ENCODE results near the gene HHAT.

HHAT gene

DNA sequence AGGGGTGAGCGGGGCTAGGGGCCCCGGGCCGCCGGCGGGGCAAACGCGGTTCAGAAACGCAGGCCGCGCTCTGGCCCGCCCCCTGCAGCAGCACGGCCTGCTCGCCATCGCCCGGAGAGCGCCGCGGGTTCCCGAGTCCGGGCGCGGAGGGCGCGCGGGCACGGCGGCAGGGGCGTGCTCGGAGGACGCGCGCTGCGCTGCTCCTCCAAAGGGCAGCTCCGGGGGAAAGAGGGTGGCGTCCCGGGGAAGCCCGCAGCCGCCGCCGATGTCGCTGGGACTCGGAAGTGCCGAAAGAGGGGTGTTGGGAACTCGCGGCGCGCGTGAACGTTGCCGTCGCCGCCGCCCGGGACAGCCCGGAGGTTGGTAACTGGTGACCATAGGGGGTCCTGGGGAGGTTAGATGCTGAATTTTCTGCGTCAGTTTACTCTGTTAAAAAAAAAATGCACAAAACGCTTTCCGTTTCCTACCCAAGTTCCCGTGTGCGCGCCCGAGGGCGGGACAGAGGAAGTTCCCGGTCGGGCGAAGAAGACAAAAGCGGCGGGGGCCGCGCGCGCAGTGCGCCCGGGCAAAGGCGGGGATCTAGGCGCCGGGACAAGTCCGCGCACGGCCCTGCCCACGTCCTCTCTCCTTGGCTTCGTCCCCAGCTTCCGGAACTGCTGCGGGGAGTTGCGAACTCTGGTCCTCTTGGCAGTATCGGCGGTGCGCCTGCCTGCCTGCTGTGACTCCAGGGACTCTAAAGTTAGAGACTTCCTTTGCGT lies at the start of gene HHAT:
HHAT (plus strand) TSS at position 157 of the 758 bp plus-strand sequence. CDS start 20,074 bp downstream, outside the sequence.
- DNase-seq (ENCODE audit: low read depth, low spot score): no peak

DNA sequence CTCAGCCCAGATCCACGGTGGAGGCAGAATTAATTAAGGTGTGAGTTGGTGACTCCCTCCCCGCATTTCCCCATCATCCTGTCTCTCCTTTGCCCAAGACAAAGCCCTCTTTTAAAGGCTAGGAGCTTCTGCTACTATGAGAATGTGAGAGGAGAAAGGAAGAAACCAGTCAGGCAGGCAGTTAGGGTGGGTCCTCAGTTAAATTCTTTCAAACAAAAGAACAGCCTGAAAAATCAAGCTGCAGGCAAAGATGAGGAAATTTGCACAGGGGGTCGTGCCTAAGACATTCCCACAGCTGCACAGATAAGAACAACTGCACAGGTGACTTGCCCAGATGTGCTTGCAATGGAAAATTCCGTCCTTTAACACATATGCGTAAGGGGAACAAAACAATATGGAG lies 48.5 kb upstream of the HHAT start:
- DNase-seq (ENCODE audit: low read depth, low spot score): no peak

DNA sequence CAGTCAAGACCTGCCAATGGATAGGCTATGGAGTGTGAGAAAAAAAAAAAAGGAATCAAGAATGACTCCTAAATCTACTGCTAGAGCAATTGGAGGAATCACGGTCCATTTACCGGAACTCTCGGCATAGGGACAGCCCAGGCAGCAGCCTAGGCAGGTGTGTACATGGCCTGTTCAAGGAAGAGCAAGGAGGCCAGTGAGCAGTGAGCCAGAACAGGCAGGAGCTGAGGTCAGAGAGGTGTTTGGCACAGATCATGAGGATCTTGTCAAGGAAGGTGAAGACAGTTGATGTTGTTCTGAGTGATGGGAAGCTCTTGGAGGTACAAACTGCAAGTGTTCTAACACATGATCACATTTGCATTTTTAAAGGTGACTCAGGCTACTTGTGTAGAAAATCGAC lies 40.6 kb upstream of the HHAT start:
- DNase-seq (ENCODE audit: low read depth, low spot score): no peak

DNA sequence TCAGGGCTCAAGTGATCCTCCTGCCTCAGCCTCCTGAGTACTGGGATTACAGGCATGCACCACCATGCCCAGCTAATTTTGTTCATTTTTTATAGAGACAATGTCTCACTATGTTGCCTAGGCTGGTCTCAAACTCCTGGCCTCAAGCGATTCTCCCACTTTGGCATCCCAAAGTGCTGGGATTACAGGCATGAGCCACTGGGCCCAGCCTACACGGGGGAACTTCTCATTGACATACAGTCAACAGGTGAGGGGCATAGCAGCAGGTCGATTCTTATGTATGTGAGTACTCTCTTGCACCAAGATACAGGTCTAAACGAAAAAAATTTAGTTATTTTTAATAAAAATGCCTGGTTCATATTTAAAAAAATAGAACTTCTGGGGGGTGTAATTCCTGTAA lies 39.5 kb upstream of the HHAT start:
- DNase-seq (ENCODE audit: low read depth, low spot score): no peak

DNA sequence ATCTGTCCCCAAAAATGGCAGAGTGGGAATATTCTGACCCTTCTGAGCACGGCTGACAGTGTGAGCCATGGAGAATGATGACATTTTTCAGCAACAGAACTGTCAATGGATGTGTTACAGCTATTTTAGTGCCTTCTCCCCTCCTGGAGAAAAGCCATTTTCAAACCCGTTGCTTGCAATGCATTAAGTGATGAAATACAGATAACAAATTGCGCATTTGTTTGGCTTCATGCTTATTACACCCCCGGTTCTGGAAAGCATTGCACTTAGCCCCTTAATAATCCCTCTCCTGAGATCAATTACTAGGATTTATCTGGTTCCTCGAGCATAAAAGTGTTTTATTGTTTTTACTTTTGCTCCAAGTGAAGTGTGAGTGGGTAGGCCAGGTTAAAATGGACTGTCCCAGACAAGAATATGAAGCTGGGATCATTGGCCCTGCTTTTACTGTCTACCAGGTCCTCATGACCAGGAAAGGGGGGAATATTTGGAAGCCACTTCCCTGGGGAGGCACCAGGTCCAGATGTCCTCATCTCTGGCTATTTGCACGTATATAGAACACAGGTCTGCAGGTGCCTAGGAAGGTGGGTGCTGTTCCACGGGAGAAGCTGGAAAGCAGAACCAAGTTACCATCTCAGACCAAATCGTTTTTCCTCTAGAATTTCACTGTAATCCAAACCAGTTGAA lies 37.5 kb upstream of the HHAT start:
- DNase-seq (ENCODE audit: low read depth, low spot score): no peak

DNA sequence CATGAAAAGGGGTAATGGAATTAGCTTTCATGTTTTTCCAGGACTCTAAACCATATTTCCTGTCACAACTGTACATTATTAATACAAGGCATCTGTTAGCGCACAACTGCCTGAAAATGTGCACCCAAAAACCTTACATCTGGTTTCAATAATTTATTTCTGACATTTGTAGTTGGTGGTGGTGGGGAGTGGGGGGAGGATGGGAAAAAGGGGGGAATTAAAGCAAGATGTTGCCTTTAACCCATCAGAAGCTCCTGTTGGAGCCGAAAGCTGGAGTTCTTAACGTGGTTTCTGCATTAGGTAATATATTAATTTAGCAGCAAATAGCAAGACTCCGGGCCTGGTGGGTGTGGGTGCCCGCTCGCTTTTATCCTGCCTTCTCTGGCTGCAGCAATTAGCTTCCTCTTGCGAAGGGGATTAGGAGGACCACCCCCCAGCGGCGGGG lies 36.9 kb upstream of the HHAT start:
- no peak for DNase-seq (ENCODE audit: low read depth, low spot score)

DNA sequence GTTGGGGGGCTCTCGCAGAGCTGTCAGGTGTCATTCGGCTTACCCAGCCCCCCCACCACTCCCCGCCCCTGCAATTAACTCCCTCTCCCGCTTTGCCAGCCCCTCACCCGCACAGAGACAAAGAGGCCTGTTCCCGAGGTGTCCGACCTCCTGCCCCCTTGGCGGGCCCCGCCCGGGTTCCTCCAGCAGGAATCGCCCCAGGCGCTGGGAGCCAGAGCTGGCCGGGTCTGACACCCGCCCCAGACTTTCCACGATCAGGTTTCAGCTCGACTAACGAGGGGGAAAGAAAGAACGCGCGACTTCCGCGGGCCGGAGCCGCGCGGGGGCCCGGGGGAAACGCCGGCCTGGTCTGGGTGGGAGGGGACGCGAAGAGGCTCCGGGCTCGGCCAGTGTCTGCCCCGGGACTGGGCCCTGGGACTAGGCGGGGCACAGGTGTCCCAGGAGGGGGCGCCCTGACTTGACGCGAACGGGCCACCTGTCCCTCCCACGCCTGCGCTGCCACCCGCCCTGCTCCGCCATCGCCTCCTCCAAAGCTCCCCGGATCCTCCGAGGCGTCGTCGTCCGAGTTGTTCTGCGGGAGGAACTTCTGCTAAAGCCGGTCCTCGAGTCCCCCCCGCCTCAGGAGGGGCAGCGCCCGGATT lies 36.4 kb upstream of the HHAT start:
- no peak for DNase-seq (ENCODE audit: low read depth, low spot score)

DNA sequence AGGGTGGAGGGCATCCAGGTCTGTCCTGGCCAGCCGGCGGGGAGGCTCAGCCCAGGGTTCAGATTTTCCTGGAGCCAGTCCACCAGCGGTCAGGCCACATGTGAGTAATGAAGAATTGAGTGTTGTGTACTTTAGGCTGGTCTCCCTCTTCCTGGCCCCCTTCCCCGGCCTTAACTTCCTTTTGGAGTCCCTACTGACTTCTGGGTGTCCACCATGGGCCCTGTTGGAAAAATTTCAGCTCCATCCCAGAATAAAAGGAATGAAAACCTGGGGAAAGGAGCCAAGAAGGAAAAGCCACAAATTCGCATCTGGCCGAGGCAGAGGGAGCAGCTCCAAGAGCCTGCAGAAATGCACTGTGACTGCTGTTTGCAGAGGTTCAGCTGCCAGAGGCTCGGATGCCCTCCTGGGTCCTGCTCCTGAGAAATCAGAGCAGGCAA lies 35.5 kb upstream of the HHAT start:
- DNase-seq (ENCODE audit: low read depth, low spot score): no peak

DNA sequence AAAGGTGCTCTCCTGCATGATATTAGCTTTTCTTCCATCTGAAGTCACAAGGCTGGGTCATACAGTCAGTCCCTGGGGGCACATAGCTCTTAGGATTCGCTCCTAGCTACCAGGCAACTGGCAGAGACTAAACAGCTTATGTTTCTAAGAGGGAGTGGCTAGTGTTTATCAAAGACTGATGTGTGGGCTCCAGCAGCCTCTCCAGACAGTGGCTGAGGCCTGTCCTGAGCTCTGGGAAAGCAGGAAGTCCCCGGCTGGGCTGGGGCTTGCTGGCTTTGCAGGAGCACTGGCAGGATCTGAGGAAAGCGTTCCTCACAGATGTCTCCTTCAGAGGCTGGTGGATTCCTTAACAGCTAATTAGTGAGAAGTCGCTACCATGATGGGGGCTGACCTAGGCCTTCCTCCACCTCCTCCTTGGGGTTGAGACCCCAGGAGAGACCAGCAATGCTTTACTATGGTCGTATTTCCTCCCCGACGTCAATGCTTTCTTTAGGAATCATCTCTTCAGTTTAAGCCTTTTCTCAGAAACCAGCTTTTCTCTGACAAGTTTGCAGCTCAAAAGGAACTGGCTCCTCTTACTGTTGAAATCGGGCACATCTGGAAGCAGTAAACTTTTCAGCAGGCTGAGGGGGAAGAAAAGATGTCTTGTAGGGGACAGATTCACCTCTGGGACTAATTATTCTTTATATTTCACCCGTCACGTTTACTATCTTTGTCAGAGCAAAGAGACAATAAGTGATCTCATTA lies 33.5 kb upstream of the HHAT start:
- DNase-seq (ENCODE audit: low read depth, low spot score): no peak

DNA sequence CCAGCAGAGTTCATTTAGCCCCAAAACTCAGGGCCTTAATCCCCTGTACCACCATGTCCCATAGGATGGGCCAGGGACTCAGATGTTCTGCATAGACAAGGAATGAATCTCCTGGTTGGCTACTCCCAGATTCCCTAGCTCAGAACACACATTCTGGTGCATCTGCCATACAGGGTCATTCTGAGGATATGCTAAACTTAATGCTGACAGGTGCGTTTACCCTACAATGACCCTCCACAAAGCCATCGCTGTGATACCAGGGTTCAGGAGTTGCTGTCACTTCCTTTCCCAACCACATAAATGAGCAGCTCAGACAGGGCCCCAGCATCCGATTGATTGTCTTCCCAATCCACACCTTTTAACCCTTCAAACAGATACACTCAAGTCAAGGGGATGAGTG lies 32.0 kb upstream of the HHAT start:
- no peak for DNase-seq (ENCODE audit: low read depth, low spot score)

DNA sequence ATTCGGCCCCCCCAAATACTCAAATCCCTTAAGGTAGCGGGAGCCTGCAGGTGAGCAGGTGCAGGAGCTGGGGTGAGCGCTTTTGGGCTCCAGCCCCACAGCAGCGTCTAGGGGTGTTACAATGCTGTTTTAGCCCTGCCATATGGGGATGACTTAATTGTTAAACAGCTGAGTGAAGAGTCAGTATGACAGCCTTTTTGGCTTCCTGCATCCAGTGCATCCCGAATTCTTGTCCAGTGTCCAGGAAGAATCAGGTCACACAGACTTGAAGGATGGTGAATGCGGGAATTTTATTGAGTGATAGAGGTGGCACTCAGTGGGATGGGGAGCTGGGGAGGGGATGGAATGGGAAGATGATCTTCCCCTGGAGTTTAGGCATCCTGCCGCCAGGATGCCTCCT lies 30.4 kb upstream of the HHAT start:
- no peak for DNase-seq (ENCODE audit: low read depth, low spot score)

DNA sequence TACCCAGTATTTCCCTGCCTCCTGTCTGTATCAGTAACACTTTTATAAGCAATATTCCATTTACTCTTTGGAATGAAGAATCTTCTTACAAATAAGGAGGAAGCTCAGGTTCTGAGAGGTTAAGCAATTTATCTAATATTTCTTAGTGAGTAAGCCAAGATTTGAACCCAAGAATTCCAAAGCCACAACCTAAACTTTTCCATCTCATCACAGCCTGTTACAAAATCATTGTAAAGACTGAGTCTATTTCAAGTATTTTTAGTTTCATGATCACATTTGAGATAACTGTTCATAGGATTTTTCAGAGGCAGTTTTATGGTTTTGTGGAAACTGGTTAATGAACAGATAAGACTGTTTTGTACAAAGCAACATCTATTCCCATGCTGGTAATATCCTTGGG lies 29.8 kb upstream of the HHAT start:
- no peak for DNase-seq (ENCODE audit: low read depth, low spot score)

DNA sequence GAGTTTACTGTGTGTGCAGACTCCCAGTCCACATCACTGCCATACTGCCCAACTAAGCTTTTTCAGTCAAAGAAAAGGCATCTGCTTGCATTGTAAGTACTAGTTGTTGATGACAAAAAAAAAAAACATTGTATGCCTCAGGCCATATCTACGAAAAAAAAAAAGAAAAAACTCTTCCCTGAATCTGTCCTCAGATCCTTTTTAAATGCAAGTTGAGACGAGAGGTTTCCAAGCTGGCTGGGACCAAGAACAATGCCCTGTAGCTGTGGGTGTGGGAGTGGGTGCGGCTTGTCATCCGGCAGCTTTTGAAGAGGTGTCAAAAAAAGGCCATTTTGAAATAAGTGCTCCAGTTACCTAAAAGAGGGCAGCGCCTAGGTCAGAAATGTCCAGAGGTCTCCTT lies 29.2 kb upstream of the HHAT start:
- no peak for DNase-seq (ENCODE audit: low read depth, low spot score)

DNA sequence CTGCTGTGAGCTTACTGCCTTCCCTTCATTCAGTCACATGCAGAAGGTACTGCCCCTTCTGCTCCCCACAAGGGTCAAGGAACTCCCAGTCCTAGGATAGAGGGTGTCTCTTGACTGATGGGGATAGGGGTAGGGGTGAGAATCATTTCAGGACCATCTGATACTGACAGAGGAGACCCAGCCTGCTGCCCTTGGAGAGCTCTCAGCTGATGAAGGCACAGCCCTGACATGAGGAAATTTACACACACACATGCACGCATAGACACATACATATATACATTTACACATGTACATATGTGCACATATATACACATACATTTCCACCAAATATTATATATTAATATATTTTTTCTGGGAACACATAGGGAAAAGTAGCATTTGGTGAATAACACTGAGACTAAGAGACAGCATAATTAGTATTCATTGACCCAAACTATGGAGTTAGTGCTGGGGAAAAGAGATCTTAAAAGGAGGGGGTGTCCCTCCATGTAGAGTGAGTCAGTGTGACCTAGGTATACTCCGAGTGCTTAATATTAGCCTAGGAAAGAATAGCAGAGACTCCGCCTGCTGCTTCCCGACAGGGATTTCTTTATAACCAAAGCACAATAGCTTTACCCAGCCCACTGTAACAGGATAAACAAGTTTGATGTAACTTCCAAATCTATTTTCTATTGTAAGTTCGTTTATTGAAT lies 27.6 kb upstream of the HHAT start:
- no peak for DNase-seq (ENCODE audit: low read depth, low spot score)

DNA sequence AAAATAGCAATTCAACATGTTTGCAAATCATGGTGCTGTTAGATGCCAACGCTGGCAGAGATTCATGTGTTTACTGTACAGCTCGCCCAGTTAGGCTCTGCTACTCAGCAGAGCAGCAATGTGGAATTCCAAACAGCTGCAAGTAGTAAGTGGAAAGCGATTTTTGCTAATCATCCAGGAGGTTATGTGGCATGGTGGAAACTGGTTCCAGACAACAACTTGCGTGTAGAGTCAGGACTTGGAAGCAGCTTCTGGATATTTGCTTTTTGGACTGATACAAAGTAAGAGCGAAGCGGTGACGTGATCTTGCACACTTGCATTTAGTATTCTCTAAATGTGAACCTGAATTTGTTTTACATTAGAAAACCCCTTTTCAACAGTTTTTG lies 27.1 kb upstream of the HHAT start:
- no peak for DNase-seq (ENCODE audit: low read depth, low spot score)

DNA sequence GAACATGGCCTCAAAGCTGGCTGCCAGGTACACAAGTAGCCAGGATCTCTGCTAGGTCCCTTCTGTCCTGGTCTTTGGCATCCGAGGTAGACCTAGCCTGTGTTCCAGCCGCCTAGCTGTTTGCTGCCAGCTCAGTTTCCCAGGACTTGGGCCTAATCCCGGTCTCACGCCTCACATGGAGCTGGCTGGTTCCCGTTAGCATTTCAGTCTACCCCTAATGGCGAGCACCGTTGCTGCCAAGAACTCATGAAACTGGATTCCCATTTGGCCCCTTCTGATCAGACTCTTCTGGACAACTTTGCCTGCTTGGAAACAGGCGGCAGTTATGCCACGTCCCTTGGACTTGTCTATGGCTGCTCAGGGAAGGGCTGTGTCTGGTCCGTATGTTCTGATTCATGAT lies 26.2 kb upstream of the HHAT start:
- DNase-seq (ENCODE audit: low read depth, low spot score): no peak

DNA sequence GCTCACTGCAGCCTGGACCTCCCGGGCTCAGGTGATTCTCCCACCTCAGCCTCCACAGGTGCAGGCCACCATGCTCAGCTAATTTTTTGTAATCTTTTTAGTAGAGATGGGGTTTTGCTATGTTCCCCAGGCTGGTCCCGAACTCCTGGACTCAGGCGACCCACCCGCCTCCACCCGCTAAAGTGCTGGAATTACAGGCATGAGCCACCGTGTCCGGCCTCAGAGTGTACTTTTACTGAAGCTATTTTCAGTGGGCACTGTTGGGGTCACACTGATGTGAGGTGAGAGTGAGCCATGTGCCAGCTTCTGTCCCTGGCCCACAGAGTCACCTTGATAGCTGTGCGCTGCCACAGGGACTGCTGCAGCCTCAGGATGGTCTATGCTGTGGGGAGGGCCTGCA lies 25.3 kb upstream of the HHAT start:
- DNase-seq (ENCODE audit: low read depth, low spot score): no peak

DNA sequence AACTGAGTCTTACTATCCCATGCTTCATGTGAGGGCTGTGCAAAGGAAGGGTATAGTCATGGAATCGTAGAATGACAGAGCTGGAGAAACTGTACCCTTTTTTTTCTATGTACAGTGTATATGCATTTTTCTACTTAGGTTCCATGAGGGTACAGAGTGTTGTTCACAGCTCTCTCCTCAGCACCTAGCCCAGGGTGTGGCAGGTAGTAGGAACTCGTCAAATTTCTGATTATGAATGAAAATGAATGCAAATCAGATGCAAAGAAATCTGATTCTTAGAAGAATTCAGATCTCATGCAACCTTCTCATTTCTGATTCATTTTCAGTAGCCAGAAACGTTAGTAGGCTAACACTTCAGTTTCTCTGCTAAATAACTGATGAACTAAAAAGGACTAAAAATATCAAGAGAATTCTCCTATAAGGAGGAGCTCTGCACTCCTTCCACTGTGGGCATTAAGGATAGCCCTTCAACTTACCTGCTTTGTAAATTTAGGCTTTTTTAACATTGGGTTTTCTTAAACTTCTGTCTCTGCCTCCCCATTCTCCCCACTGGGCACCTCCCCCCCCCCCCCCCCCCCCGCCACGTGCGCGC lies 18.0 kb upstream of the HHAT start:
- DNase-seq (ENCODE audit: low read depth, low spot score): no peak

DNA sequence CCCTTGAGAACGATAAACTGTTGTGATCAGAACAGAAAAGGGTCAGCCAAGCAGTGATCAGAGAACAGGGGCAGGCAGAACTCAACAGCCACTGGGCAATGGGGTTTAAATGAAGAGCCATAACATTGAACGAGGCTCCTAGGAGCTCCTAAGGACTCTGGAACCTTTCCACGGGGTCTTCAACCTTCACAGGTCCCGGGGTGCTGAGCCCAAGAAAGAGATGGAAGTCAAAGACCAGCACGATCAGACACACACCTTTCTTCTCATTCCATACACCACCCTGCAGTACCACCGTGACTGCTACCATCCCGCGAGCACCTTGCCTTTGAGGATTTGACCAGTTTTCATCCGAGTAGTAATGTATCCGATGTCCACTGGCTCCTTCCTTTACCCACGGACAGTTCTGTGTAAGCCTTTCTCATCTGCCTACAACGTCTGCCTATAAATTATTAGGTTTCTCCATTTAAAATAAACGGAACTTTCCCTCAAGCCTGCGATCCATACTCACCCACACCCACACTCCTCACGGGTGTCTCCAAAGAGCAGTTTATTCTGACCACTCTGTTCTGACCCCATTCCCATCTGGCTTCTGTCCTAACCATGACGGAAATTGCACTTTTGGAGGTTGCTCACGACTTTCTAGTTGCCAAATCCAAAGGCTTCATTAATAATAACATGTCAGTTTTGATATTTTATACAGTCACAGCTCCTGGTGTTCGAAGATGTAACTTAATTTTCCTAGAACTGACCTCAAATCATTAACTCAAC lies 16.8 kb upstream of the HHAT start:
- DNase-seq (ENCODE audit: low read depth, low spot score): no peak

DNA sequence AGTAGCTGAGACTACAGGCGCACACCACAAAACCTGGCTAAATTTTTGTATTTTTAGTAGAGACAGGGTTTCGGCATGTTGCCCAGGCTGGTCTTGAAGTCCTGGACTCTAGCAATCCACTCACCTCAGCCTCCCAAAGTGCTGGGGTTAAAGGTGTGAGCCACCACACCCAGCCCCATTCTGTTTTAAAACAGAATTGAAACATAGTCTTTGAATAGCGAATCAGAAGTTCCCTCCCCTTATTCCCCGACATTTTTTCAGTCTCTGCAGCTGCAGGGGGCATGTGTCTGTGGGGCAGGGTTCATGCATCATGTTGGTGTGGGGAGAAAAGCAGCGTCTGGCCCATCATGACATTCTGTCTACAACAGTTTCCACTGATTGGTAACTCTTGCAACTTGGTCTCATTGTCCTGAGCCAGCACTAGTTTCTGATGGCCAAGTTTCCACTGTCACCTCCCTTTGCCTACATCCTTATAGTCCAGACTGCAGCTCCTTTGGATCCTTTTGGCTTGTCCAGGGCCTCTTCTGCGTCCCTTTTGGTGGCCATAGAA lies 15.6 kb upstream of the HHAT start:
- no peak for DNase-seq (ENCODE audit: low read depth, low spot score)

Measured in activated naive CD8-positive, alpha-beta T cell treated with anti-CD3 and anti-CD28 coated beads, Interleukin-2, amount 50 U/mL, for 16 hours (primary cell).